ENCODE results near the gene PHACTR1.

PHACTR1 gene

GRCh38 chr6:13252790-13253189 is 536.2 kb downstream of the PHACTR1 start:
- no peak for DNase-seq (ENCODE audit: insufficient read length, low spot score)
- no peak for FAIRE-seq
- no peak for TF ChIP-seq POLR2A (IDR thresholded peaks at IDR 0.05; ENCODE audit: low read depth, low read length)

DNA sequence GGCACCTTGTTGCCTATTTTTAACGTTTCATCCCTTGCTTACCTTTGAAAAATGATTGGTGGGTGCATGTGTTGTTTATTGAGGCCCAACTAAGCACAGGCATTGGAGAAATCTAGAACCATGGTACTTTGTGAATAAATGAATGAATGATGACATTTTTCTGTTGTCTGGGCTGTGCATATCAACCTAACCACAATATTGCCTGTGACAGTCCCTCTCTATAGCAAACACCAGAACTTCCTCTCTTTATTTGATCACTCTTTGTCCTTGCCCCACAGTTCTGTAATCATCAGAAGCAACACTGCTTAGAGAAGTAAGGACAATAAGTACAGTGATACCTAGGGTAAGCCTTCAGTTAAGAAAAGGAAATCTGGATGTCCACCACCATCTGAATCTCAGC is 536.7 kb downstream of the PHACTR1 start:
- no peak for TF ChIP-seq POLR2A (IDR thresholded peaks at IDR 0.05; ENCODE audit: low read depth, low read length)
- DNase-seq (ENCODE audit: insufficient read length, low spot score) (no peak), FAIRE-seq (no peak)

DNA sequence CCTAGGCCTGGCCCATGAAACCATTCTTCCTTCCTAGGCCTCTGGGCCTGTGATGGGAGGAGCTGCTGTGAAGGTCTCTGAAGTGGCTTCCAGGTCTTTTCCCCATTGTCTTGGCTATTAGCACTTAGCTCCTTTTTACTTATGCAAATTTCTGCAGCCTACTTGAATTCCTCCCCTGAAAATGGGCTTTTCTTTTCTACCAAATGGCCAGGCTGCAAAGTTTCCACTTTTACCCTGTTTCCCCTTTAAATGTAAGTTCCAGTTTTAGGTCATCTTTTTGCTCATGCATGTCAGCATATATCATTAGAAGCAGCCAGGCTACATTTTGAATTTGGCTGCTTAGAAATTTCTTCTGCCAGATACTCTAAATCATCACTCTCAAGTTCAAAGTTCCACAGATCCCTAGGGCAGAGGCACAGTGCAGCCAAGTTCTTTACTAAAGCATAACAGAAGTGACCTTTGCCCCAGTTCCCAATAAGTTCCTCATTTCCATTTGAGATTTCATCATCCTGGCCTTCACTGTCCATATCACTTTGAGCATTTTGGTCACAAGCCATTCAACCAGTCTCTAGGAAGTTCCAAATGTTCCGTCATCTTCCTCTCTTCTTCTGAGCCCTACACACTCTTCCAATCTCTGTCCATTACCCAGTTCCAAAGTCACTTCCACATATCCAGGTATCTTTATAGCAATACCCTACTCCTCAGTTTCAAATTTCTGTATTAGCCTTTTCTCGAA is 539.9 kb downstream of the PHACTR1 start:
- no peak for FAIRE-seq
- no peak for TF ChIP-seq POLR2A (IDR thresholded peaks at IDR 0.05; ENCODE audit: low read depth, low read length)

GRCh38 chr6:13259393-13259792 is 542.8 kb downstream of the PHACTR1 start:
- DNase-seq (ENCODE audit: insufficient read length, low spot score), result no peak
- no peak for FAIRE-seq
- TF ChIP-seq POLR2A (IDR thresholded peaks at IDR 0.05; ENCODE audit: low read depth, low read length), result no peak

More for the DNA sequence above, 539.9 kb downstream of the PHACTR1 start:
- DNase-seq (ENCODE audit: insufficient read length, low spot score), result no peak

DNA sequence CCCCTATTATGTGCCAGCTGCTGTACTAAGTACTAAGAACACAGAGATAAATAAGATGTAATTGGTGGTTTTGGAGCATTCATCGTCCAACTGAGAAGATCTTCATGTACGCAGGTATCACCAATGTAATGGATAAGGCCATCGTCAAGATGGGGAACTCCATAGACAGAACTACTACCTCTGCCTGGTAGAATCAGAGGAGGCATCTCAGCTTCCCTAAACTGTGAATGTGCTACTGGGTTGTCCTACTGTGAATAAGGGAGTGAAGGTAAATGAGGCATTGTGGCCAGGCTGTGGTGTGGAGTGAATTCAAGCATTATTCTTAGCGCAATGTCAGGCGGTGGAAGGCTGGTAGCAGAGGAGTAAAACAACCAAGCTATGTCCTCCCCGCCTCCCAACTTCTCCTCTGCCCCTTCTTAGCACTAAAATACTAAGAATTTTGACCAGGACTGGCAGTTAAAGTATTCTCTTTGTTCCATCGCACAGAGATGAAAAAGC is 543.6 kb downstream of the PHACTR1 start:
- TF ChIP-seq POLR2A (IDR thresholded peaks at IDR 0.05; ENCODE audit: low read depth, low read length), result no peak
- FAIRE-seq, result no peak
- no peak for DNase-seq (ENCODE audit: insufficient read length, low spot score)

- no peak for DNase-seq (ENCODE audit: insufficient read length, low spot score)
- FAIRE-seq, result no peak
- no peak for TF ChIP-seq POLR2A (IDR thresholded peaks at IDR 0.05; ENCODE audit: low read depth, low read length)
Observed at GRCh38 chr6:13260831-13261230, 544.3 kb downstream of the PHACTR1 start.

GRCh38 chr6:13261464-13261994 is 545.0 kb downstream of the PHACTR1 start:
- DNase-seq (ENCODE audit: insufficient read length, low spot score) (no peak), FAIRE-seq (no peak)
- no peak for TF ChIP-seq POLR2A (IDR thresholded peaks at IDR 0.05; ENCODE audit: low read depth, low read length)

DNA sequence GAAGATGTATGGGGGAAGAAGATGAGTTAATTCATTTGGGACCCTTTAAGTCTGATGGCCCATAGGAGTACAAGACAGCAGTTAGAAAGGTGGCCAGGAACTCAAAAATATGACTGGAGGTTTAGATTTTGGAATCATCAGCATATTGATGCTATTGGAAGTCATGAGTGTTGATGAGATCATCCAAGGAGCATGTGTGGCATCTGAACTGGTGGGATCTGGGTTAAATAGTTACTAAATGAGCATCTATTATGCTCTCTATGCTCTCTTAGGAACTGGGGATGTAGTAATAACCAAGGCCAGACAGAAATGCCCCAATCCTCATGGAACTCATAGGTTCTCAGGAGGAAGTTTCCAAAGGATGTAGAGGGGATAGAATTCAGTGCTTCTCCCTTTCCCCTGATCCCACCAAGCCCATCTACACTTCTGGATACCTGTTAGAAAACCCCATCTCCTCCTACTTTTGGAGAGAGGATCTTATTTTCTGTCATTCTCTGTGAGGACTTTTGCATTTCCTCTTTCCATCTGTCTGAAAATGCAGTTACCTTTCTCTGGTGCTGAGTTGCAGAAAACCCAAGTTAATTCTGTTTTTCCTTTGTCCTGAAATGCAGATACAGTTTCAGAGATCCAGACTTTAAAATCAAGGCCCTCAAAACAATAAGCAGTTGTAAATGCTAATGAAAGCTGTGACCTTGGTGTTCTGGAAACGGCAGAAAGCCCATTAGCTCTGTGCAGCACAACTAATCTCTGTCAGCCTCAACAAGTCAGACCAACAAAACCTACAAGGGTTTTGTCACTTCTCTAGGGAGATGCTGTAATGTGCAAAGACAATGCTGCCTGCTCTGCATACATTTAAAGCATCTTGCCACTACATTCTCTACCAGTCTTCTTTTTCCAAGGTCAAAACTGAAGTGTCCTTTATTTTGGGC is 546.0 kb downstream of the PHACTR1 start:
- FAIRE-seq, result no peak
- no peak for TF ChIP-seq POLR2A (IDR thresholded peaks at IDR 0.05; ENCODE audit: low read depth, low read length)
- DNase-seq (ENCODE audit: insufficient read length, low spot score), result no peak

DNA sequence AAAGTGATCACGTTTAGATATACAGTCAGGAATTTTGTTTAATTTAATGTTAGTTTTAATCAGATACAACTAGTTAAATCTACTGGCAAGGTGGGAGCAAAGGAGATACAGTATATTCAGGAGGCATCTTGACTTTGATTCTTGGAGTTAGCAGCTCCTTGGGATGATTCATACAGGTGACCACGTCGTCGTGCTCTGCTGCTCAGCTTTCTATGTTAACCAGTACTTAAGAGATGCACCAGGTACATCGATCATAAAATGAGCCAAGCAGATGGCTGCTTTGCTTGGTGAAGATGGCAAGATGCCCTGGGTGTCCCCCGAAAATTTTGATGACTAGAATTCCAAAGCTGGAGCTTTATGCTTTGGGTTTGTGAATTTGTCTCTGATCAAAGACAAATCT is 547.1 kb downstream of the PHACTR1 start:
- no peak for TF ChIP-seq POLR2A (IDR thresholded peaks at IDR 0.05; ENCODE audit: low read depth, low read length)
- FAIRE-seq (no peak), DNase-seq (ENCODE audit: insufficient read length, low spot score) (no peak)

GRCh38 chr6:13267142-13267651 is 550.6 kb downstream of the PHACTR1 start:
- FAIRE-seq (no peak), DNase-seq (ENCODE audit: insufficient read length, low spot score) (no peak)
- no peak for TF ChIP-seq POLR2A (IDR thresholded peaks at IDR 0.05; ENCODE audit: low read depth, low read length)

DNA sequence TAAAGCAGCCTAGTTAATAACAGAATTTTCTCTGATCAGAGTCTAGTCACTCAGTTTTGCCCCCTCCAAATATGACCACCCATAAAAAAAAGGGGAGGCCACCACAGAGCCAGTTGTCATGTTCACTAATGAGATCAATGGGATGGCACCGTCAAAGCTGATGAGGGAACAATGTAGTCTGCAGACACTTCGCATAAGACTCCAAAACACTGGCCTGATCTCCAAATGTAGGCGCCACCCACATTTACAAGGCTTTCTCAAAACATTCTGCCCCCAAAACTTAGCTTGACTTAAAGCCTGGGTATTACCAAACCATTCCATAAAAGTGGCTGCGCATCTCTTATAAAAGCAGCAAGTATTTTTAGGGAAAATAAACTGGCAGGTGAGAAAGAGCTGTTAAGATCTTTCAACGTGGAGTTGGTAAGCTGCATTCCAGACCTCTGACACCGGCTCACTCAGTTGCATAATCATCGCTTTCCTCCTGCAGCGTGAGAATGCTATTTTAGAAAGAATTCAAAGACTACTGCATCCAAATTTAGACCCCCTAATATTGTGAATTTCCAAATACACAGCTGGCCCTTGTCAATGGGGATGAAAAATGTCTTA is 552.4 kb downstream of the PHACTR1 start:
- no peak for FAIRE-seq
- no peak for TF ChIP-seq POLR2A (IDR thresholded peaks at IDR 0.05; ENCODE audit: low read depth, low read length)

GRCh38 chr6:13272131-13273046 is 555.8 kb downstream of the PHACTR1 start:
- no peak for FAIRE-seq
- DNase-seq (ENCODE audit: insufficient read length, low spot score), result no peak

More for the DNA sequence above, 552.4 kb downstream of the PHACTR1 start:
- DNase-seq (ENCODE audit: insufficient read length, low spot score), result peak; percentile 54

More at GRCh38 chr6:13272131-13273046, 555.8 kb downstream of the PHACTR1 start:
- TF ChIP-seq POLR2A (IDR thresholded peaks at IDR 0.05; ENCODE audit: low read depth, low read length), result no peak
